Keratinocyte (primary cell): ENCODE results near the gene MTFP1.

Source experiments
- EZH2 ChIP-seq: IDR thresholded peaks from one replicate; pipeline ENCODE4 v1.6.1; 2012; ENCODE audit warnings: inconsistent platforms, mild to moderate bottlenecking, low read length, moderate library complexity
- TF ChIP-seq, protein P1 (sequence below), 3 experiments: IDR thresholded peaks in 1 of 3; conservative IDR thresholded peaks in 1 of 3; optimal IDR thresholded peaks in 1 of 3; 2 replicates in 2 of 3; 3 replicates in 1 of 3; pipeline versions ENCODE3 to v1.5.1; 2011; ENCODE audit warnings: low read length in 3 of 3, mild to moderate bottlenecking in 3 of 3, moderate library complexity in 2 of 3, control low read depth in 1 of 3, inconsistent platforms in 1 of 3; ENCODE audit not compliant: insufficient read depth in 2 of 3; ENCODE audit errors: extremely low read depth in 1 of 3

DNA sequence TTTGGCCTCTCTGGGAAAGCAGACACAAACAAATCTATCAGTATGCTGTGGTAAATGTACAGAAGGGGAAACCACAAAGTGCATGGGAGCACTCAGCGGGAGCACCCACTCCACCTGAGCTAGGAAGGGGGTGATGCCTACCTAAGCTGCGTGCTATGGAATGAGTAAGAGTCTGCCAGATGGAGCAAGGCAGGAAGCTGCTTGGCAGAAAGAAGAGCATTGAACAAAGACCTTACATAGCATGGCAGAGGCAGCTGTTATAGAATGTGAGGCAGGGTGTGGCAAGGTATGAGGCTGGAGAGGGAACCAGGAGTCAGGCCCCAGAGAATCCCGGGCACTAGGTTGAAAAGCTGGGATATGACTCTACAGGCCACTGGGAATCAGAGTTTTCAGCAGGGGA is 13.8 kb upstream of the MTFP1 start:
- TF ChIP-seq, protein P1, sequence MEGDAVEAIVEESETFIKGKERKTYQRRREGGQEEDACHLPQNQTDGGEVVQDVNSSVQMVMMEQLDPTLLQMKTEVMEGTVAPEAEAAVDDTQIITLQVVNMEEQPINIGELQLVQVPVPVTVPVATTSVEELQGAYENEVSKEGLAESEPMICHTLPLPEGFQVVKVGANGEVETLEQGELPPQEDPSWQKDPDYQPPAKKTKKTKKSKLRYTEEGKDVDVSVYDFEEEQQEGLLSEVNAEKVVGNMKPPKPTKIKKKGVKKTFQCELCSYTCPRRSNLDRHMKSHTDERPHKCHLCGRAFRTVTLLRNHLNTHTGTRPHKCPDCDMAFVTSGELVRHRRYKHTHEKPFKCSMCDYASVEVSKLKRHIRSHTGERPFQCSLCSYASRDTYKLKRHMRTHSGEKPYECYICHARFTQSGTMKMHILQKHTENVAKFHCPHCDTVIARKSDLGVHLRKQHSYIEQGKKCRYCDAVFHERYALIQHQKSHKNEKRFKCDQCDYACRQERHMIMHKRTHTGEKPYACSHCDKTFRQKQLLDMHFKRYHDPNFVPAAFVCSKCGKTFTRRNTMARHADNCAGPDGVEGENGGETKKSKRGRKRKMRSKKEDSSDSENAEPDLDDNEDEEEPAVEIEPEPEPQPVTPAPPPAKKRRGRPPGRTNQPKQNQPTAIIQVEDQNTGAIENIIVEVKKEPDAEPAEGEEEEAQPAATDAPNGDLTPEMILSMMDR (optimal IDR thresholded peaks at IDR 0.05 in 1 of 3, IDR thresholded peaks at IDR 0.05 in 1 of 3, conservative IDR thresholded peaks at IDR 0.05 in 1 of 3; ENCODE audit: extremely low read depth in 1 of 3, insufficient read depth in 2 of 3, low read length in 3 of 3) = no peak
- TF ChIP-seq EZH2 = no peak
